B cell (primary cell): Measurements from ENCODE around the gene ATP6V0E1. TPM values are rescaled to one million over a fixed set of nuclear protein-coding genes. Genes with fewer than 3 reads are reported as not detected.
A peak's percentile ranks its signal among the peaks of the same experiment; 100 is the strongest.

ENCODE experiments used
- ATAC-seq: fragments of 200-7000 bp; cut with Tn5 transposase; one replicate; pipeline ENCODE4 v1.10.0; 2021; ENCODE audit warnings: low read depth, mild to moderate bottlenecking, moderate number of reproducible peaks, moderate library complexity
- CTCF ChIA-PET: fragments of 350-600 bp; sonication (Branson Sonifier 250); formaldehyde crosslinking; loops from one replicate; lab custom pipeline; 2021; ENCODE audit warnings: antibody characterized with exemption, inconsistent platforms; lab: Charles Lee
- POLR2A ChIA-PET: fragments of 350-600 bp; sonication (Branson Sonifier 250); formaldehyde crosslinking; loops from one replicate; lab custom pipeline; 2021; ENCODE audit warnings: antibody characterized with exemption; lab: Charles Lee
- DNase-seq: peaks from one replicate; pipeline ENCODE4 v3.0.0; 2013
- H2AFZ ChIP-seq: 2 replicates; pipeline ENCODE4 v1.6.1; 2012; ENCODE audit warnings: mild to moderate bottlenecking, low read depth, low read length; ENCODE audit not compliant: insufficient read depth, poor library complexity, severe bottlenecking
- H3K27ac ChIP-seq, 2 donors: 1 replicate in 1 of 2; 2 replicates in 1 of 2; pipeline ENCODE4 v1.5.1; 2012 to 2013; ENCODE audit warnings: low read length in 2 of 2, mild to moderate bottlenecking in 2 of 2, moderate library complexity in 1 of 2
- H3K27me3 ChIP-seq, 4 experiments: fragments of 200-600 bp in 1 of 4; sonication (generic) in 1 of 4; replicated peaks in 1 of 4; 1 replicate in 2 of 4; 2 replicates in 2 of 4; pipeline versions ENCODE4 v1.6.1 to v1.7.0; 2013 to 2016; ENCODE audit warnings: low read length in 3 of 4, mild to moderate bottlenecking in 2 of 4, mixed read lengths in 1 of 4, moderate library complexity in 1 of 4; ENCODE audit not compliant: insufficient read depth in 4 of 4, control insufficient read depth in 3 of 4; ENCODE audit errors: control extremely low read depth in 1 of 4
- H3K36me3 ChIP-seq, 2 experiments: replicated peaks in 1 of 2; 1 replicate in 1 of 2; 2 replicates in 1 of 2; pipeline versions ENCODE4 v1.6.1 to v1.7.1; 2013; ENCODE audit warnings: low read length in 1 of 2; ENCODE audit not compliant: insufficient read depth in 2 of 2, control insufficient read depth in 1 of 2; ENCODE audit errors: control extremely low read depth in 1 of 2, extremely low read depth in 1 of 2
- H3K4me1 ChIP-seq, 2 donors: fragments of 200-600 bp in 1 of 2; sonication (generic) in 1 of 2; 1 replicate in 1 of 2; 2 replicates in 1 of 2; pipeline versions ENCODE4 v1.5.1 to v1.6.1; 2013 to 2017; ENCODE audit warnings: low read length in 2 of 2; ENCODE audit not compliant: control insufficient read depth in 2 of 2, insufficient read depth in 2 of 2
- H3K4me2 ChIP-seq: replicated peaks from 2 replicates; pipeline ENCODE3; 2012; ENCODE audit warnings: mild to moderate bottlenecking, low read depth, low read length; ENCODE audit not compliant: poor library complexity, severe bottlenecking
- H3K4me3 ChIP-seq, 5 experiments: fragments of 200-600 bp in 1 of 5; sonication (generic) in 1 of 5; 1 replicate in 3 of 5; 2 replicates in 2 of 5; pipeline versions ENCODE4 v1.5.1 to v1.7.0; 2011 to 2016; ENCODE audit warnings: low read length in 4 of 5, mild to moderate bottlenecking in 4 of 5, low read depth in 2 of 5, control low read depth in 1 of 5, moderate library complexity in 1 of 5; ENCODE audit not compliant: insufficient read depth in 1 of 5; ENCODE audit errors: control extremely low read depth in 1 of 5, extremely low read depth in 1 of 5
- H3K79me2 ChIP-seq: fragments of 200-600 bp; sonication (generic); one replicate; pipeline ENCODE4 v1.6.0; 2016; ENCODE audit warnings: low read length; ENCODE audit not compliant: control insufficient read depth, insufficient read depth
- H3K9ac ChIP-seq: fragments of 200-600 bp; sonication (generic); 2 replicates; pipeline ENCODE4 v1.6.1; 2017; ENCODE audit warnings: mild to moderate bottlenecking, low read length, moderate library complexity
- H3K9me3 ChIP-seq, 3 donors: one replicate each; pipeline versions ENCODE4 v1.6.1 to v1.7.1; 2013; ENCODE audit warnings: low read length in 2 of 3; ENCODE audit not compliant: control insufficient read depth in 2 of 3, insufficient read depth in 1 of 3; ENCODE audit errors: control extremely low read depth in 1 of 3
- H4K20me1 ChIP-seq: 2 replicates; pipeline ENCODE4 v1.6.0; 2012; ENCODE audit warnings: mild to moderate bottlenecking, low read length; ENCODE audit not compliant: insufficient read depth, control insufficient read depth, poor library complexity, severe bottlenecking
- H3K27ac Mint-ChIP-seq: one replicate; pipeline ENCODE4 v1.8.0; 2021; ENCODE audit warnings: mixed read lengths
- H3K27me3 Mint-ChIP-seq: one replicate; pipeline ENCODE4 v1.8.0; 2021; ENCODE audit warnings: mixed read lengths
- H3K4me1 Mint-ChIP-seq: one replicate; pipeline ENCODE4 v1.8.0; 2021; ENCODE audit warnings: mixed read lengths
- H3K4me3 Mint-ChIP-seq: one replicate; pipeline ENCODE4 v1.8.0; 2021; ENCODE audit warnings: mixed read lengths
- H3K9me3 Mint-ChIP-seq: one replicate; pipeline ENCODE4 v1.8.0; 2022; ENCODE audit warnings: mixed read lengths; ENCODE audit not compliant: insufficient read depth
- CTCF ChIP-seq: fragments of 200-600 bp; IDR thresholded peaks from one replicate; pipeline ENCODE4 v1.8.0; 2022; ENCODE audit warnings: antibody characterized with exemption, mild to moderate bottlenecking
- EZH2 ChIP-seq: IDR thresholded peaks from 2 replicates; pipeline ENCODE4 v1.6.1; 2012; ENCODE audit warnings: borderline replicate concordance, low read depth, mild to moderate bottlenecking, moderate library complexity, low read length; ENCODE audit not compliant: insufficient read depth, poor library complexity, severe bottlenecking
- WGBS: methylation state at CpG from one replicate; pipeline ENCODE4 v1.1.5; 2013; ENCODE audit warnings: missing lambda C conversion rate; ENCODE audit not compliant: insufficient coverage; 5-methylcytosine and 5-hydroxymethylcytosine counted together
- intact Hi-C: fragments of 100-400 bp; cut with micrococcal nuclease; formaldehyde crosslinking; loops from one replicate; pipeline ENCODE4 v1.10.0; 2022
- polyA plus RNA-seq: library from polyadenylated mRNA; depleted of rRNA; stranded (reverse); fragments of >200 nt; gene quantifications from 2 replicates; pipeline ENCODE4 v1.2.3, GENCODE V29; 2012
- total RNA-seq, 2 donors: library from RNA; stranded (reverse); fragments of 120-200 nt in 1 of 2; gene quantifications; 1 replicate in 1 of 2; 2 replicates in 1 of 2; pipeline versions ENCODE4 v1.2.3 to v1.2.4, GENCODE V29; 2013 to 2022

ATP6V0E1 gene
- total and polyA plus RNA-seq, 2 donors (not counting 1 experiment from before 2014, with no cell fraction given), result 93.8 to 127 TPM

- peak overlapping the region; percentile 98 for H3K9ac ChIP-seq
- H3K36me3 ChIP-seq, result peaks cover 2 to 33% of the 10 kb centered on the region in 2 experiments
- ATAC-seq (peak; percentile 56), DNase-seq (peak; percentile 82)
- WGBS, result 0% methylated on average over 11 of the region's 15 CpGs
- H3K4me3 ChIP-seq, result peak overlapping the region; percentile 96 to 99 (median 96)
- Mint-ChIP-seq H3K27me3 (no peaks in the 10 kb centered on the region), H3K4me3 (peak overlapping the region; percentile 98), H3K9me3 (no peaks in the 10 kb centered on the region), H3K27ac (peak overlapping the region; percentile 99), H3K4me1 (peaks cover 45% of the 10 kb centered on the region)
- H3K4me1 ChIP-seq, result peaks cover 15 to 23% of the 10 kb centered on the region in 2 donors
- H3K27me3 ChIP-seq, result no peaks in the 10 kb centered on the region
- peaks cover 44% of the 10 kb centered on the region for H4K20me1 ChIP-seq
- H3K79me2 ChIP-seq, result peaks cover 81% of the 10 kb centered on the region
- ChIA-PET POLR2A (interaction anchor here (0.5 to 2.3 kb wide), 8 partner anchors 26 to 992 kb away, joined by 3 to 23 read pairs (median 4); partner anchors contain the start of gene RPL26L1), CTCF (interaction anchor here (0.7 to 2.5 kb wide), 15 partner anchors 10 to 270 kb away, joined by 3 to 19 read pairs (median 5); partner anchors contain the start of genes BNIP1 and RPL26L1)
- H3K9me3 ChIP-seq, result no peaks in the 10 kb centered on the region
- intact Hi-C loops, result loop anchor here (1.0 to 5.0 kb wide), 3 partner anchors 53 to 160 kb away; partner anchors contain the start of genes BNIP1 and CREBRF
- TF ChIP-seq CTCF (peak; percentile 70), EZH2 (no peak)
- H3K4me2 ChIP-seq, result peak overlapping the region; percentile 90
- peak overlapping the region; percentile 97 for H2AFZ ChIP-seq
- peak overlapping the region; percentile 93 to 97 for H3K27ac ChIP-seq
Measured at GRCh38 chr5:172984244-172984953, 828 bp downstream of the ATP6V0E1 start.

GRCh38 chr5:172985596-172985995, 2.0 kb downstream of the ATP6V0E1 start:
- H3K4me1 Mint-ChIP-seq, result peaks cover 45% of the 10 kb centered on the region
- Histone ChIP-seq H3K36me3 (peaks cover 2 to 39% of the 10 kb centered on the region in 2 experiments), H3K79me2 (peaks cover 89% of the 10 kb centered on the region), H4K20me1 (peaks cover 55% of the 10 kb centered on the region), H3K27ac (peak overlapping the region in 1 of 2 donors; percentile 97), H3K27me3 (no peaks in the 10 kb centered on the region), H2AFZ (no peak overlapping the region), H3K9me3 (no peaks in the 10 kb centered on the region), H3K9ac (peak overlapping the region; percentile 98), H3K4me1 (peaks cover 15 to 23% of the 10 kb centered on the region in 2 donors), H3K4me2 (peak overlapping the region; percentile 90), H3K4me3 (peak overlapping the region in 1 of 5 experiments; percentile 4)
- ATAC-seq (no peak), DNase-seq (no peak)
- ChIA-PET CTCF (interaction anchor here (0.6 to 2.3 kb wide), 4 partner anchors 13 to 159 kb away, joined by 3 to 17 read pairs (median 4); partner anchors contain the start of gene BNIP1), POLR2A (no interaction called here)
- intact Hi-C loops, result no loop called here
- peak overlapping the region; percentile 70 for H3K4me3 Mint-ChIP-seq
- H3K9me3 Mint-ChIP-seq, result no peaks in the 10 kb centered on the region
- no peak for TF ChIP-seq CTCF
- no peaks in the 10 kb centered on the region for H3K27me3 Mint-ChIP-seq
- H3K27ac Mint-ChIP-seq, result peak overlapping the region; percentile 51
